Aorta (tissue), 5 donors: ENCODE results near the gene CAMSAP3. TPM values are rescaled to one million over a fixed set of nuclear protein-coding genes. Genes with fewer than 3 reads are reported as not detected.

ENCODE experiments used
- ATAC-seq: fragments of 200-7000 bp; cut with Tn5 transposase; one replicate; pipeline ENCODE4 v1.9.1; 2022; ENCODE audit warnings: moderate library complexity; ENCODE audit not compliant: low FRiP score
- DNase-seq, 2 donors: peaks; one replicate each; pipeline ENCODE4 v3.0.0-alpha.2; 2020
- H3K27ac ChIP-seq, 2 donors: one replicate each; pipeline ENCODE4 v1.5.1; 2013; ENCODE audit warnings: low read length in 2 of 2, mild to moderate bottlenecking in 2 of 2, moderate library complexity in 2 of 2, control low read depth in 1 of 2, inconsistent platforms in 1 of 2, low read depth in 1 of 2
- H3K27me3 ChIP-seq, 2 donors: one replicate each; pipeline ENCODE4 v1.6.1; 2013; ENCODE audit warnings: control low read depth in 1 of 2, low read length in 1 of 2, mild to moderate bottlenecking in 1 of 2, moderate library complexity in 1 of 2; ENCODE audit not compliant: insufficient read depth in 2 of 2, control insufficient read depth in 1 of 2
- H3K36me3 ChIP-seq, 2 donors: one replicate each; pipeline ENCODE4 v1.6.1; 2013; ENCODE audit warnings: control low read depth in 1 of 2, low read length in 1 of 2, mild to moderate bottlenecking in 1 of 2; ENCODE audit not compliant: insufficient read depth in 2 of 2, control insufficient read depth in 1 of 2
- H3K4me1 ChIP-seq, 2 donors: one replicate each; pipeline ENCODE4 v1.6.1; 2013; ENCODE audit warnings: low read length in 2 of 2, control low read depth in 1 of 2, mild to moderate bottlenecking in 1 of 2, moderate library complexity in 1 of 2; ENCODE audit not compliant: insufficient read depth in 2 of 2, control insufficient read depth in 1 of 2
- H3K4me3 ChIP-seq, 2 donors: one replicate each; pipeline ENCODE4 v1.5.1; 2013; ENCODE audit warnings: low read length in 2 of 2, control low read depth in 1 of 2, mild to moderate bottlenecking in 1 of 2
- H3K9me3 ChIP-seq: one replicate; pipeline ENCODE4 v1.6.1; 2013; ENCODE audit warnings: mild to moderate bottlenecking, low read length; ENCODE audit not compliant: control insufficient read depth
- WGBS, 2 donors: extraction: QIAGEN DNeasy Blood & Tissue Kit; methylation state at CpG; one replicate each; pipeline ENCODE4 v1.1.7; 2013; 5-methylcytosine and 5-hydroxymethylcytosine counted together
- intact Hi-C, 2 donors: fragments of 100-400 bp; cut with DNase I; formaldehyde crosslinking; loops; one replicate each; pipeline versions ENCODE4 v1.14.2 to v1.15.0; 2022
- polyA plus RNA-seq, 2 donors: library from polyadenylated mRNA; stranded (reverse); fragments of 200-250 nt; gene quantifications; one replicate each; pipeline ENCODE4 v1.2.3, GENCODE V29; 2013
- total RNA-seq, 2 donors: library from RNA; stranded (reverse); fragmentation: NEBNext Ultra II Directional; extraction: Animal tissue kit (Norgen Biotek cat#: 25700); gene quantifications; one replicate each; pipeline ENCODE4 v1.2.1, GENCODE V29; 2021
- donor health status: healthy with polysubstance abuse.
- donor health status: Bipolar disorder and iron deficiency.
- donor health status: DM: no; HTN: no; CAD: no.
- donor health status: DM: no; HTN: no; CAD: no.
- donor health status: DM: yes; HTN: yes; CAD: no.

Gene CAMSAP3
- total and polyA plus RNA-seq, 4 donors, result 0.05 to 5.0 TPM; not detected in 2

- ATAC-seq, result no peak
- WGBS, 2 donors, result 87 to 88% methylated on average over 28 of the region's 28 CpGs
Observed at GRCh38 chr19:7554565-7554964, 41.1 kb upstream of the CAMSAP3 start.

GRCh38 chr19:7554990-7555864, 40.4 kb upstream of the CAMSAP3 start:
- H3K4me1 ChIP-seq, result no peaks in the 10 kb centered on the region
- H3K9me3 ChIP-seq, result peaks cover 1% of the 10 kb centered on the region
- ATAC-seq (no peak), DNase-seq (peak in 1 of 2 donors; percentile 46)
- no peaks in the 10 kb centered on the region for H3K27me3 ChIP-seq
- H3K27ac ChIP-seq, result no peak overlapping the region
- WGBS, 2 donors, result 66 to 67% methylated on average over 60 to 62 of the region's 62 CpGs
- peaks cover 0 to 15% of the 10 kb centered on the region in 2 donors for H3K36me3 ChIP-seq
- intact Hi-C loops, result loop anchor here in 1 of 2 donors (10.0 kb wide), 1 partner anchor 130 kb away; the partner anchor contains the start of gene TRAPPC5
- no peak overlapping the region for H3K4me3 ChIP-seq

More at GRCh38 chr19:7554565-7554964, 41.1 kb upstream of the CAMSAP3 start:
- Histone ChIP-seq H3K4me3 (no peak overlapping the region), H3K4me1 (no peaks in the 10 kb centered on the region), H3K36me3 (peaks cover 0 to 15% of the 10 kb centered on the region in 2 donors), H3K9me3 (no peaks in the 10 kb centered on the region), H3K27ac (no peak overlapping the region), H3K27me3 (no peaks in the 10 kb centered on the region)
- DNase-seq, result no peak
- intact Hi-C loops, result loop anchor here in 1 of 2 donors (10.0 kb wide), 1 partner anchor 130 kb away; the partner anchor contains the start of gene TRAPPC5

GRCh38 chr19:7556696-7557315, 38.9 kb upstream of the CAMSAP3 start:
- intact Hi-C loops, result loop anchor here in 1 of 2 donors (10.0 kb wide), 1 partner anchor 128 kb away; the partner anchor contains the start of gene TRAPPC5
- Histone ChIP-seq H3K36me3 (peaks cover 0 to 15% of the 10 kb centered on the region in 2 donors), H3K4me3 (no peak overlapping the region), H3K27me3 (no peaks in the 10 kb centered on the region), H3K4me1 (no peaks in the 10 kb centered on the region), H3K9me3 (peaks cover 1% of the 10 kb centered on the region), H3K27ac (no peak overlapping the region)
- DNase-seq, result peak in 1 of 2 donors; percentile 43
- ATAC-seq, result no peak
- 95 to 96% methylated on average over 54 of the region's 54 CpGs for WGBS, 2 donors

GRCh38 chr19:7558667-7559066, 37.0 kb upstream of the CAMSAP3 start:
- WGBS, 2 donors, result 91 to 96% methylated on average over 18 of the region's 18 CpGs
- intact Hi-C loops, result loop anchor here in 1 of 2 donors (10.0 kb wide), 1 partner anchor 126 kb away; the partner anchor contains the start of gene TRAPPC5
- H3K4me1 ChIP-seq, result no peaks in the 10 kb centered on the region
- ATAC-seq, result no peak
- H3K27me3 ChIP-seq, result no peaks in the 10 kb centered on the region
- H3K36me3 ChIP-seq, result peaks cover 0 to 15% of the 10 kb centered on the region in 2 donors
- H3K27ac ChIP-seq, result no peak overlapping the region
- H3K9me3 ChIP-seq, result peaks cover 1% of the 10 kb centered on the region
- no peak overlapping the region for H3K4me3 ChIP-seq
- no peak for DNase-seq

- Histone ChIP-seq H3K27ac (no peak overlapping the region), H3K4me3 (no peak overlapping the region), H3K36me3 (peaks cover 0 to 15% of the 10 kb centered on the region in 2 donors), H3K4me1 (no peaks in the 10 kb centered on the region), H3K9me3 (peaks cover 1% of the 10 kb centered on the region), H3K27me3 (no peaks in the 10 kb centered on the region)
- intact Hi-C loops, result loop anchor here in 1 of 2 donors (10.0 kb wide), 1 partner anchor 126 kb away; the partner anchor contains the start of gene TRAPPC5
- 60 to 96% methylated on average over 4 of the region's 4 CpGs for WGBS, 2 donors
- ATAC-seq, result no peak
- DNase-seq, result no peak
Observed at GRCh38 chr19:7559102-7559501, 36.6 kb upstream of the CAMSAP3 start.

- H3K4me1 ChIP-seq, result no peaks in the 10 kb centered on the region
- intact Hi-C loops, result no loop called here
- ATAC-seq, result no peak
- H3K9me3 ChIP-seq, result peaks cover 1% of the 10 kb centered on the region
- no peak overlapping the region for H3K4me3 ChIP-seq
- H3K27ac ChIP-seq, result no peak overlapping the region
- no peaks in the 10 kb centered on the region for H3K27me3 ChIP-seq
- no peak for DNase-seq
- 93 to 94% methylated on average over 2 of the region's 2 CpGs for WGBS, 2 donors
- H3K36me3 ChIP-seq, result peaks cover 0 to 15% of the 10 kb centered on the region in 2 donors
Observed at GRCh38 chr19:7560255-7560654, 35.4 kb upstream of the CAMSAP3 start.

GRCh38 chr19:7561325-7561724, 34.3 kb upstream of the CAMSAP3 start:
- H3K27ac ChIP-seq, result no peak overlapping the region
- H3K36me3 ChIP-seq, result peaks cover 0 to 14% of the 10 kb centered on the region in 2 donors
- ATAC-seq, result no peak
- DNase-seq, result no peak
- peaks cover 1% of the 10 kb centered on the region for H3K9me3 ChIP-seq
- no peak overlapping the region for H3K4me3 ChIP-seq
- 84 to 91% methylated on average over 17 of the region's 17 CpGs for WGBS, 2 donors
- H3K27me3 ChIP-seq, result no peaks in the 10 kb centered on the region
- no peaks in the 10 kb centered on the region for H3K4me1 ChIP-seq
- intact Hi-C loops, result no loop called here

GRCh38 chr19:7562646-7563393, 32.8 kb upstream of the CAMSAP3 start:
- 56 to 59% methylated on average over 16 of the region's 16 CpGs for WGBS, 2 donors
- peaks cover 0 to 6% of the 10 kb centered on the region in 2 donors for H3K36me3 ChIP-seq
- DNase-seq (no peak), ATAC-seq (no peak)
- no peaks in the 10 kb centered on the region for H3K27me3 ChIP-seq
- no peak overlapping the region for H3K27ac ChIP-seq
- H3K9me3 ChIP-seq, result peaks cover 1% of the 10 kb centered on the region
- intact Hi-C loops, result no loop called here
- H3K4me1 ChIP-seq, result no peaks in the 10 kb centered on the region
- H3K4me3 ChIP-seq, result no peak overlapping the region
